HEK293T (cell line): ENCODE data around the gene POLR1D.

Experiments used
- ELF4 ChIP-seq: fragments of 450-650 bp; IDR thresholded peaks from 2 replicates; pipeline ENCODE4 v1.6.1; 2017; ENCODE audit warnings: antibody characterized with exemption
- FOXM1 ChIP-seq: fragments of 450-650 bp; IDR thresholded peaks from 2 replicates; pipeline ENCODE4 v1.6.1; 2017; ENCODE audit warnings: mild to moderate bottlenecking, borderline replicate concordance
- LEF1 ChIP-seq: fragments of 450-650 bp; IDR thresholded peaks from 2 replicates; pipeline ENCODE4 v1.6.1; 2017; ENCODE audit warnings: mild to moderate bottlenecking, borderline replicate concordance
- ZNF384 ChIP-seq: fragments of 450-650 bp; IDR thresholded peaks from 2 replicates; pipeline ENCODE4 v1.6.1; 2016

- TF ChIP-seq LEF1: no peak
- TF ChIP-seq FOXM1: no peak
- no peak for TF ChIP-seq ELF4
- no peak for TF ChIP-seq ZNF384
These were observed 11.0 kb downstream of the POLR1D start for GRCh38 chr13:27632648-27633047.
